Measurements from ENCODE around the gene SLCO1C1. TPM values are rescaled to one million over a fixed set of nuclear protein-coding genes. Genes with fewer than 3 reads are reported as not detected.

SLCO1C1 gene
- total RNA-seq, 4 donors from 2014 or later = 0.89 TPM; not detected in 3

GRCh38 chr12:20792971-20793370 is 97.8 kb downstream of the SLCO1C1 start:
- no peak overlapping the region for H3K27ac ChIP-seq
- WGBS = 92% methylated on average over 1 of the region's 1 CpG
- H3K27me3 ChIP-seq = no peaks in the 10 kb centered on the region
- TF ChIP-seq POLR2AphosphoS5 (IDR thresholded peaks at IDR 0.05) (no peak), EP300 (IDR thresholded peaks at IDR 0.05) (no peak), CTCF (IDR thresholded peaks at IDR 0.05) (no peak), POLR2A (IDR thresholded peaks at IDR 0.05) (no peak)
- no peak overlapping the region for H3K4me3 ChIP-seq
- no peaks in the 10 kb centered on the region for H3K9me3 ChIP-seq
- no peaks in the 10 kb centered on the region for H3K36me3 ChIP-seq
- no peak for DNase-seq (ENCODE audit: low spot score in 2 of 2)
- H3K4me1 ChIP-seq = no peaks in the 10 kb centered on the region

- H3K4me3 ChIP-seq = no peak overlapping the region
- no peaks in the 10 kb centered on the region for H3K9me3 ChIP-seq
- WGBS = 38% methylated on average over 1 of the region's 1 CpG
- no peaks in the 10 kb centered on the region for H3K4me1 ChIP-seq
- no peak for DNase-seq (ENCODE audit: low spot score in 2 of 2)
- H3K27me3 ChIP-seq = no peaks in the 10 kb centered on the region
- no peak overlapping the region for H3K27ac ChIP-seq
- TF ChIP-seq CTCF (IDR thresholded peaks at IDR 0.05) = no peak
- TF ChIP-seq POLR2A (IDR thresholded peaks at IDR 0.05) = no peak
- no peak for TF ChIP-seq EP300 (IDR thresholded peaks at IDR 0.05)
- no peak for TF ChIP-seq POLR2AphosphoS5 (IDR thresholded peaks at IDR 0.05)
- H3K36me3 ChIP-seq = no peaks in the 10 kb centered on the region
These were observed 103.4 kb downstream of the SLCO1C1 start for GRCh38 chr12:20798554-20798953.

DNA sequence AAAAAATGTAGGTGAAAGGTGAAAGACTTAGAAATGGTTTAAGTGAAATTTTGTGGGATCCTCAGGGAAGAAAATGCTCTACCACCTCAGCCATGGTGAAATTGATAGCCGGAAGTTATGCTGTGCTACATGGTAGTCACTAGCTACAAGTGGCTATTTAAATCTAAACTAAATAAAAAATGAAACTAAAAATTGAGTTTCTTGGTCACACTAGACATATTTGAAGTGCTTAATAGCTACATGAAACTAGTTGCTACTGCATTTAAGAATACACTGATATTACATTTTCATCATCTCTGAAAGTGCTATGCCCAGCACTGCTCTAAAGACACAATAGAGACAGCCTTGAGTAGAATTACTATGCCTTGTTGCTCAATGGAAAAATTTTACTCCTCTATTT is 105.0 kb downstream of the SLCO1C1 start:
- no peak overlapping the region for H3K27ac ChIP-seq
- no peak for TF ChIP-seq CTCF (IDR thresholded peaks at IDR 0.05)
- no peak for TF ChIP-seq POLR2AphosphoS5 (IDR thresholded peaks at IDR 0.05)
- no peak for TF ChIP-seq POLR2A (IDR thresholded peaks at IDR 0.05)
- TF ChIP-seq EP300 (IDR thresholded peaks at IDR 0.05) = no peak
- H3K9me3 ChIP-seq = no peaks in the 10 kb centered on the region
- no peak overlapping the region for H3K4me3 ChIP-seq
- 86% methylated on average over 1 of the region's 1 CpG for WGBS
- H3K36me3 ChIP-seq = no peaks in the 10 kb centered on the region
- H3K27me3 ChIP-seq = no peaks in the 10 kb centered on the region
- H3K4me1 ChIP-seq = no peaks in the 10 kb centered on the region
- no peak for DNase-seq (ENCODE audit: low spot score in 2 of 2)

DNA sequence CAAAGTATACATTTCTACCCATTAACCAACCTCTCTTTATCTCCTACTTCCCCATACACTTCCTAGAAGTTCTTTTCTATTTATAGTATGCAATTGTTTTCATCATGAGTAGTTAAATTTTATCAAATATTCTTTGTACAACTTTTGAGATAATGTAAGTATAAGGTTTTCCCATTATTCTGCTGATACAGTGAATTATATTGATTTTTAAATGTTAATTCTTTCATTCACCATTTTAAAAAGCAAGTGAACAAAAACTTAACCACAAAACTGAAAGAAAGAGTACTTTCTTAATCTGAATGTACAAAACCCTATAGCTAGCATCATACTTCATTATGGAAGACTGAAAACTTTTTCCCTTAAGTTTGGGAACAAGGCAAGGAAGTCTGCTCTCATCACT is 105.9 kb downstream of the SLCO1C1 start:
- Histone ChIP-seq H3K9me3 (no peaks in the 10 kb centered on the region), H3K27ac (no peak overlapping the region), H3K4me3 (no peak overlapping the region), H3K4me1 (no peaks in the 10 kb centered on the region), H3K27me3 (no peaks in the 10 kb centered on the region), H3K36me3 (no peaks in the 10 kb centered on the region)
- DNase-seq (ENCODE audit: low spot score in 2 of 2) = no peak
- TF ChIP-seq POLR2A (IDR thresholded peaks at IDR 0.05) (no peak), CTCF (IDR thresholded peaks at IDR 0.05) (no peak), POLR2AphosphoS5 (IDR thresholded peaks at IDR 0.05) (no peak), EP300 (IDR thresholded peaks at IDR 0.05) (no peak)

Other genes starting within 250 kb of the SLCO1C1 start
- not detected for gene SLCO1B3, start 115.4 kb downstream of the SLCO1C1 start, total RNA-seq

Measured in suprapubic skin (tissue), 4 donors.